ENCODE data around the gene FUT2.
"Not testable (repeated sequence)": the region's sequence is repeated elsewhere in the genome, so short reads cannot be mapped to it uniquely, and the experiment has no call there.

The FUT2 gene

GRCh38 chr19:48705431-48705830 lies 9.7 kb downstream of the FUT2 start:
- no peak for DNase-seq

GRCh38 chr19:48708471-48708870 lies 12.7 kb downstream of the FUT2 start:
- DNase-seq = no peak

DNA sequence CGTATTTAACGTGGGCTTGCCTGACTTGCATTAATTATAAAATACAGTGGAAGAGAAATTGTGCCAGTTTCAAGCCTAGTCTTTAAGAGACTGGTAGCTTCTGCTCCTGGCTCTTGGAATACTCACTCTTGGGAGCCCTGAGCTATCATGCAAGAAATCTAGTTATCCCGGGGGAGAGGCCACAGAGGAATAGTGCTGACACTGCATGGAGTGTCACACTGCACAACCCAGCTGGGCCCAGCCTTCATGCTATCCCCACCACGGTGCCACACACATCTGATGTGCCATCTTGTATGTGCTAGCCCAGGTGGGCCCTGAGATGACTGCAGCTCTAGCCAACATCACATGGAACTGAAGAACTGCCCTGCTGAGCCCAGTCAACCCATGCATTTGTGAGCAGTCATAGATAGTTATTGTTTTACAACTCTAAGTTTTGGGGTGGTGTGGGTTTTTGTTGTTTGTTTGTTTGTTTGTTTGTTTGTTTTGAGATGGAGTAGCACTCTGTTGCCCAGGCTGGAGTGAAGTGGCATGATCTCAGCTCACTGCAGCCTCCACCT lies 15.4 kb downstream of the FUT2 start:
- DNase-seq = no peak

- DNase-seq = no peak
These were observed 17.5 kb downstream of the FUT2 start for GRCh38 chr19:48713041-48713863.

DNA sequence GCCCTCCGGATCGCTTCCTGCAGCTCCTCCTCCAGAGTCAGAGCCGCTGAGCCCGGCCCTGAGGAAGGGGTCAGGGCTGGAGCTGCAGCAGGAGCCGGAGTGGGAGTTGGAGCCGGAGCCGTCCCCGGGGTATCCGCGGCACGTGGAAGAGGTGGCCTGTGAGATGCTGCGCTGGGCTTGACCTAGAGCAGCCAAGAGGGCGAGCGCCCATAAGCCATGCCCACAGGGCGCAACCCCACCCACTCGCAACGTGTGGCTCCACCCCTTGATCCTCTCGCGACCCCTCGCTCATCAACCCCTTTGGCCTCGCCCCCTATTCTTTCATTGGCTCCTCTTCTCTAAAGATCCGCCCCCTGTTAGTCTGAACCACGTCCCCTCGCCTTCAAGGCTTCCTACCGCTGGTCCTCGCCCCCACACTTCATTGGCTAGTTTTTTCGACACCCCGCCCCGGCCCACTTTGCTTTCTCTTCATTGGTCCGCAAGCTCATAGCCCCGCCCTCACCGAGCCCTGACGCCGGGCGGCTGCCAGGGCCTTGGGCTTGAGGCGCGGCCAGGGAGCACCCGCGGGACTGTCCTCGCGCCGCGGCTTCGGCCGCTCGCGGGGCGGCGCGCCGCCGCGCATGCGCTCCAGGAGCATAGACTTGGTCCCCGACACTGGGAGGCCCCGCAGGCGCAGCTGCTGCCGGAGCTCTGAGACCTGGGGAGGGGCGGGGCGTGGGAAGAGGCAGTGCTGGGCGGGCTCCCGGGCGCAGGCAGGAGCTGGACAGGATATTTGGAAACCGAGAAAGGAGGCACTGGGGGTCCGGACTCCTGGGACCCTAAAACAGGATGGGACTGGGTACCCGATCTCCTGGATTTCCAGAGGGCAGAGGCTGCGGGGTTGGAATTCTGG lies 18.3 kb downstream of the FUT2 start:
- peak; percentile 99 for DNase-seq

GRCh38 chr19:48714759-48715675 lies 19.2 kb downstream of the FUT2 start:
- DNase-seq = no peak

GRCh38 chr19:48715681-48716171 lies 20.0 kb downstream of the FUT2 start:
- no peak for DNase-seq

GRCh38 chr19:48716562-48717291 lies 21.0 kb downstream of the FUT2 start:
- DNase-seq = no peak

- DNase-seq = not testable (repeated sequence)
These were observed 22.3 kb downstream of the FUT2 start for GRCh38 chr19:48718106-48718505.

- DNase-seq = no peak
These were observed 23.0 kb downstream of the FUT2 start for GRCh38 chr19:48718711-48719231.

- no peak for DNase-seq
These were observed 23.7 kb downstream of the FUT2 start, which contains the start of gene MAMSTR for GRCh38 chr19:48719263-48720171. Gene MAMSTR, minus strand, starts transcription at chr19:48719725. Its CDS starts 694 bp downstream, at chr19:48719031.

DNA sequence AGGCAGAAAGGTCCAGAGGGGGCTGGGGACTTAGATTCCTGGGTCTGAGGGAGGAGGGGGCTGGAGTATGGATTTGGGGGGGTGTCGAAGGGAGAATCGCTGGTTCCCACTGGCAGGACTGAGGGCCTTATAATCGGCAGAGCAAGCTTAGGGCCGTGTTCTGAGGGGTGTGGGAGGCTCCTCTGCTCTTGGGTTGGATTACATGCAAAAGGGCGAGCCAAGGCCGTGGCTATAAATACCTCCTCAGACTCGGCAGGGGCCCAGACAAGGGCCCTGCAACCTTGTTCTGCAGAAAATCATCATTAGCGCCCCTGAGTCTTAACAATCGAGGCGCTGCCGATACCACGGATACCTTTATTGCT lies 24.5 kb downstream of the FUT2 start:
- no peak for DNase-seq

DNA sequence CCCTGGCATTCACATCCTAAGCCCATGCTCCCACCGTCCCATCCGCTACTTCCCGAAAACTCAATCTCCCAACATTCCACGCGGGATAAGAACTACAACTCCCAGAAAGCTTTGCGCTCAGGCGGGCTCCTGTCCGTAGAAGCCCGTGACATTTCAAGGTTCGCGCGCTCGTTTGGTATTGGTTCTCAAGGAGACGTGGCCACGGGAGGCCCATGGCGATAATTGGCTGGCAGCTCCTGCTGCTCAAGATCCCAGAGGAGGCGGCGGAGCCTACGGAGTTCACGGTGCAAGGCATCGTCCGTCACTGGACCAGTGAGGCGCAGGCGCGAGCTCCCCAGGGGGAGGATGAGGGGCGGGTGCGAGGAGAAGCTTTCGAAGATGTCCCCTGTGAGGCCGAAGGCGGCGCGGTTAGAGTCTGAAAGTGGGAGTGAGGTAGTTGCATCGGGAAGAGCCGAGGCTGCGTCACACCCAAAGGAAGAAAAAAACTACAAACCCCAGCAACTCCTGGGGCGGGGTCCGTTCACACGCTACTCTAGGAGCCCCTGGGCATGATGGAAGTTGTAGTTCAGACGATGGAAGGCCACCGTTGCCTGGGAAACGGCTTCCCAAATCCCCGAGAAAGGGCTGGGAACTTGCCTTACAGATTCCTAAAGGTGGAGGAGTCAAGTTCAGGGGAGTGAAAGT lies 25.0 kb downstream of the FUT2 start:
- DNase-seq = peak; percentile 98

- no peak for DNase-seq
These were observed 26.5 kb downstream of the FUT2 start for GRCh38 chr19:48722196-48722708.

DNA sequence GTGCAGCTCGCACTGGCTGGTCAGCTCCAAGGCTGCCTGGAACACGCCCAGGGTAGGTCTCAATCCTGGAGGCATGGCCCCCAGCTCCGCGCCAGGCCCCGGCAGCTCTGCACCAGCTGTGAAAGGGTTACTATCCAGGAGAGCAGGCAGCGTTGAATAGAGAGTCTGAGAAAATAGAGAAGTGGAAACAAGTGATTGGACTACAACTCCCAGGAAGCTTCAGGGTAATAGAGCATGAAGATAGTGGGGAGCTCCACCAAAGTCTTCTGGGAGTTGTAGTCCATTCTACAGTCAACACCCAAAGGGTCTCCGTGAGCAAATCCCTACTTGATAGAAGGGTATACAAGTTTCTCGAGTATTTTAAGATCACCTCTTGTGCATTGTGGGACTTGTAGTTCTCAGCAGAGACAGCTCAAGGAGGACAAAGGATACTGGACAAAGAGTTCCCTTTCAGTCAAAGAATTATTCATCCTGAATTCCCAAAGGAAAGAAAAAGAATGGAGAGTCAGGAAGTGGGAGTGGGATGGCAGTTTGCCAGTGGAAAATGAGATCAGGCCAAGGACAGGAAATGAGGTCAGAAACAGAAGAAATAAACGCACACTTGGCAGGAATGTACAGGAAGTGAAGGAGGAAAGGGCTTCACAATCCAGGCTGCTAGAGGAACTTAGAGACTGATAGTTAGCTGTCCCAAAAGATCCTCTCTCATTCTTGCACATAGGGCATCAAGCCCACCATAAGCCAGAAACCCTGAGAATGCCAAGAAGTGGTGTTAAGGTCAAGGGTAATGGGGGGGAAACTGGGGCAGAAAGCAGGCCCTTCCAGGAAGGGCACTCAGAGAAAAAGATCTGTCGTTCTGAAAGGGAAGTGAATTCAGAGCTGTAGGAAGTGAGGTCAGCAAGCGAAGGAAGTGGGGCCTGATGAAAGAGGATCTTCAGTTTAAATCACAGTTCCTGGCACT lies 29.3 kb downstream of the FUT2 start:
- DNase-seq = no peak

GRCh38 chr19:48726556-48726955 lies 30.8 kb downstream of the FUT2 start:
- DNase-seq = no peak

- no peak for DNase-seq
These were observed 33.3 kb downstream of the FUT2 start for GRCh38 chr19:48728911-48729664.
